K562 (cell line): ENCODE data around the gene OLFML3. TPM values are rescaled to one million over a fixed set of nuclear protein-coding genes. Genes with fewer than 3 reads are reported as not detected.

ENCODE experiments used
- ATAC-seq: fragments of 200-7000 bp; cut with Tn5 transposase; 3 replicates; pipeline ENCODE4 v1.9.1; 2020; ENCODE audit warnings: moderate library complexity
- BruUV-seq: library from RNA; stranded (reverse); fragments of 400-500 nt; replicated peaks from 2 replicates; lab custom pipeline; 2021; lab: Mats Ljungman, UMichigan
- CTCF ChIA-PET: fragments of 300-600 bp; formaldehyde crosslinking; extraction: SDS; loops from one replicate; lab custom pipeline; 2021; ENCODE audit warnings: low intra/inter-chr PET ratio; lab: Yijun Ruan, JAX
- POLR2A ChIA-PET: fragments of 300-600, 350-650 bp; sonication (Branson Sonifier 250); formaldehyde crosslinking; extraction: SDS; loops from one replicate; lab custom pipeline; 2021; ENCODE audit warnings: antibody characterized with exemption, inconsistent platforms; lab: Yijun Ruan, JAX
- DNase-seq, 4 experiments: peaks; one replicate each; pipeline versions ENCODE4 v3.0.0 to v3.0.0-alpha.2; 2011 to 2018; ENCODE audit warnings: low spot score in 3 of 4, mixed read lengths in 3 of 4; ENCODE audit errors: extremely low read depth in 1 of 4
- FAIRE-seq: peaks from 2 replicates; lab custom pipeline; 2011; peaks lifted over from hg19 to GRCh38; lab: Jason Lieb, UNC
- H2AFZ ChIP-seq: 2 replicates; pipeline ENCODE4 v1.6.0; 2011; ENCODE audit warnings: low read depth, low read length, control low read depth, inconsistent platforms
- H3K27ac ChIP-seq: fragments of 200-600 bp; 3 replicates; pipeline ENCODE4 v1.8.0; 2011; ENCODE audit warnings: low read depth, mild to moderate bottlenecking, control low read depth, inconsistent platforms, low read length, moderate library complexity, mixed read lengths; ENCODE audit errors: extremely low read depth
- H3K27me3 ChIP-seq, 2 experiments: fragments of 300-600 bp in 1 of 2; 2 replicates in 1 of 2; 3 replicates in 1 of 2; pipeline versions ENCODE4 v1.6.0 to v1.8.0; 2011; ENCODE audit warnings: inconsistent platforms in 2 of 2, low read length in 2 of 2, mild to moderate bottlenecking in 1 of 2, mixed read lengths in 1 of 2, moderate library complexity in 1 of 2; ENCODE audit not compliant: control insufficient read depth in 2 of 2, insufficient read depth in 2 of 2
- H3K36me3 ChIP-seq: fragments of 300-600 bp; 3 replicates; pipeline ENCODE4 v1.8.0; 2011; ENCODE audit warnings: mild to moderate bottlenecking, low read length, inconsistent platforms; ENCODE audit not compliant: control insufficient read depth, insufficient read depth
- H3K4me1 ChIP-seq, 2 experiments: fragments of 200-600 bp in 1 of 2; replicated peaks in 1 of 2; 2 replicates in 1 of 2; 3 replicates in 1 of 2; pipeline versions ENCODE4 v1.5.1 to v1.8.0; 2011; ENCODE audit warnings: inconsistent platforms in 2 of 2, low read length in 2 of 2, mild to moderate bottlenecking in 1 of 2, mixed read lengths in 1 of 2, moderate library complexity in 1 of 2; ENCODE audit not compliant: control insufficient read depth in 2 of 2, insufficient read depth in 2 of 2
- H3K4me2 ChIP-seq: 2 replicates; pipeline ENCODE4 v1.6.1; 2011; ENCODE audit warnings: low read length, control low read depth, inconsistent platforms, mixed read lengths; ENCODE audit not compliant: insufficient read depth
- H3K4me3 ChIP-seq: fragments of 200-600 bp; sonication (generic), shearing (Covaris generic); 2 replicates; pipeline ENCODE4 v1.5.1; 2016; ENCODE audit warnings: control low read depth, inconsistent platforms
- H3K79me2 ChIP-seq: fragments of 200-600 bp; 3 replicates; pipeline ENCODE4 v1.8.0; 2011; ENCODE audit warnings: low read length, inconsistent platforms; ENCODE audit not compliant: control insufficient read depth, insufficient read depth
- H3K9ac ChIP-seq, 2 experiments: 2 replicates each; pipeline versions ENCODE4 v1.6.0 to v1.6.1; 2011; ENCODE audit warnings: low read depth in 2 of 2, low read length in 2 of 2, control low read depth in 1 of 2, inconsistent platforms in 1 of 2, mild to moderate bottlenecking in 1 of 2, mixed read lengths in 1 of 2; ENCODE audit not compliant: insufficient read depth in 1 of 2
- H3K9me1 ChIP-seq: one replicate; pipeline ENCODE4 v1.6.0; 2011; ENCODE audit warnings: inconsistent platforms, mild to moderate bottlenecking, low read length, moderate library complexity; ENCODE audit not compliant: control insufficient read depth, insufficient read depth
- H3K9me3 ChIP-seq: replicated peaks from 2 replicates; pipeline ENCODE4 v1.5.1; 2011; ENCODE audit warnings: low read depth, low read length, inconsistent platforms; ENCODE audit not compliant: control insufficient read depth, insufficient read depth
- H4K20me1 ChIP-seq: replicated peaks from 2 replicates; pipeline ENCODE4 v1.6.1; 2011; ENCODE audit warnings: low read length, inconsistent platforms, mixed read lengths; ENCODE audit not compliant: control insufficient read depth, insufficient read depth
- HNRNPUL1 ChIP-seq: fragments of 200-400 bp; formaldehyde crosslinking; IDR thresholded peaks from 2 replicates; pipeline ENCODE4 v1.6.1; 2017; ENCODE audit warnings: low read length
- MXD1 ChIP-seq: fragments of 250-450 bp; sonication (Bioruptor Pico); IDR thresholded peaks from 2 replicates; pipeline ENCODE4 v1.8.0; 2021; ENCODE audit warnings: borderline replicate concordance, mild to moderate bottlenecking, moderate library complexity; ENCODE audit not compliant: poor library complexity, severe bottlenecking
- PREB ChIP-seq: sonication (generic); formaldehyde crosslinking; IDR thresholded peaks from 2 replicates; pipeline ENCODE4 v1.8.1; 2023; ENCODE audit warnings: mild to moderate bottlenecking, missing genetic modification reagents
- RFX5 ChIP-seq: IDR thresholded peaks from 2 replicates; pipeline ENCODE4 v1.6.1; 2011; ENCODE audit warnings: low read depth, mild to moderate bottlenecking, improper control_type of control experiment, low read length
- SETDB1 ChIP-seq: IDR thresholded peaks from one replicate; pipeline ENCODE4 v1.6.1; 2012; ENCODE audit warnings: low read length, control low read depth, inconsistent platforms
- ZBTB11 ChIP-seq, 3 experiments: fragments of 200-800 bp in 1 of 3; fragments of 250-450 bp in 1 of 3; fragments of 450-650 bp in 1 of 3; sonication (Bioruptor Pico) in 1 of 3; sonication (Bioruptor generic) in 1 of 3; formaldehyde crosslinking in 1 of 3; IDR thresholded peaks; 2 replicates each; pipeline versions ENCODE4 v1.6.1 to v1.8.0; 2016 to 2022; ENCODE audit warnings: mild to moderate bottlenecking in 2 of 3, missing genetic modification characterization in 2 of 3, missing compliant biosample characterization in 1 of 3, moderate library complexity in 1 of 3
- ZNF311 ChIP-seq: fragments of 250-450 bp; sonication (Bioruptor Pico); IDR thresholded peaks from 2 replicates; pipeline ENCODE4 v1.4.0; 2020; ENCODE audit warnings: mild to moderate bottlenecking, moderate library complexity
- WGBS: fragments of 100-300 bp; shearing (Covaris generic); methylation state at CpG from one replicate; pipeline ENCODE4 v1.1.6; 2016; ENCODE audit warnings: low coverage, mixed read lengths; ENCODE audit not compliant: insufficient coverage; ENCODE audit errors: missing lambda C conversion rate; 5-methylcytosine and 5-hydroxymethylcytosine counted together
- in situ Hi-C: fragments of 300-500 bp; cut with MboI; formaldehyde crosslinking; loops from 4 replicates; pipeline ENCODE4 v1.15.0; 2018; ENCODE audit warnings: inconsistent platforms, mixed read lengths
- intact Hi-C: fragments of 100-400 bp; cut with micrococcal nuclease; formaldehyde crosslinking; loops from 2 replicates; pipeline ENCODE4 v1.14.2; 2022
- polyA plus RNA-seq, 8 experiments: library from polyadenylated mRNA; depleted of rRNA in 4 of 8; stranded (reverse) in 5 of 8; unstranded in 3 of 8; fragments of >200 nt; fragmentation: Nextera tagmentation in 2 of 8; fragmentation: Illumina TruSeq in 1 of 8; extraction: Ambion mirVana in 2 of 8; extraction: Trizol in 1 of 8; gene quantifications; 2 replicates each; pipeline versions ENCODE4 v1.2.1 to v1.2.3, GENCODE V29; 2011 to 2014; ENCODE audit warnings: inconsistent platforms in 1 of 8, missing spikeins in 1 of 8
- total RNA-seq, 7 experiments: library from RNA; depleted of rRNA in 6 of 7; stranded (reverse); fragments of >200 nt in 6 of 7; fragmentation: Illumina TruSeq in 2 of 7; extraction: Trizol in 2 of 7; gene quantifications; 2 replicates each; pipeline versions ENCODE4 v1.2.1 to v1.2.3, GENCODE V29; 2011 to 2021; ENCODE audit warnings: low replicate concordance in 1 of 7

Gene OLFML3
- total and polyA plus RNA-seq, 9 of the 15 experiments (the other 6 are each of a cell fraction or from before 2014, with no cell fraction given), result 0.07 to 0.13 (median 0.07) TPM; not detected in 6

- no peaks in the 10 kb centered on the region for H3K27me3 ChIP-seq
- H4K20me1 ChIP-seq, result no peaks in the 10 kb centered on the region
- DNase-seq (no peak), FAIRE-seq (no peak), ATAC-seq (no peak)
- H3K4me3 ChIP-seq, result no peak overlapping the region
- H2AFZ ChIP-seq, result no peak overlapping the region
- no peaks in the 10 kb centered on the region for H3K9me1 ChIP-seq
- POLR2A ChIA-PET, result interaction anchor here (1.5 kb wide), 1 partner anchor 12 kb away, joined by 6 read pairs; no protein-coding TSS in a partner anchor
- CTCF ChIA-PET, result no interaction called here
- H3K9ac ChIP-seq, result no peak overlapping the region
- no peak for TF ChIP-seq ZNF311 (CRISPR knock-in tag)
- TF ChIP-seq ZBTB11 (CRISPR knock-in tag; IDR thresholded peaks at IDR 0.05), result 0 out of 6 replicates have a peak, but pooled peaks of 1 of the 3 experiments have one; percentile 7
- no peak for TF ChIP-seq PREB (CRISPR knock-in tag)
- TF ChIP-seq SETDB1, result no peak
- TF ChIP-seq MXD1, result no peak
- no peak for TF ChIP-seq RFX5
- TF ChIP-seq HNRNPUL1, result no peak
- peaks cover 3% of the 10 kb centered on the region; the same call in 1 of the 3 replicates for H3K79me2 ChIP-seq
- H3K9me3 ChIP-seq, result no peaks in the 10 kb centered on the region
- H3K27ac ChIP-seq, result no peak overlapping the region
- H3K36me3 ChIP-seq, result peaks cover 89% of the 10 kb centered on the region
- WGBS, result 75% methylated on average over 1 of the region's 1 CpG
- H3K4me2 ChIP-seq, result no peak overlapping the region
- no TSS peak for BruUV-seq
- H3K4me1 ChIP-seq, result no peaks in the 10 kb centered on the region
- intact Hi-C loops (no loop called here), in situ Hi-C loops (no loop called here)
Observed at GRCh38 chr1:113957984-113958383, 21.3 kb upstream of the OLFML3 start.
